HL-60 (cell line): ENCODE results near the gene ERC2.

Experiments
- DNase-seq, 2 experiments: peaks; one replicate each; pipeline ENCODE4 v3.0.0-alpha.2; 2010 to 2020; ENCODE audit warnings: low read depth in 1 of 2, low spot score in 1 of 2
- H3K27ac ChIP-seq: fragments of 250-450 bp; sonication (Bioruptor Pico); replicated peaks from 2 replicates; pipeline ENCODE4 v1.5.1; 2020; ENCODE audit warnings: mild to moderate bottlenecking, moderate library complexity
- H3K27me3 ChIP-seq: fragments of 250-450 bp; sonication (Bioruptor Pico); 2 replicates; pipeline ENCODE4 v1.5.1; 2021; ENCODE audit warnings: mild to moderate bottlenecking, moderate library complexity; ENCODE audit not compliant: insufficient read depth, poor library complexity, severe bottlenecking
- H3K4me3 ChIP-seq: replicated peaks from 2 replicates; pipeline ENCODE4 v1.5.1; 2011; ENCODE audit warnings: mild to moderate bottlenecking, control low read depth, low read length; ENCODE audit not compliant: insufficient read depth
- CTCF ChIP-seq: IDR thresholded peaks from one replicate; pipeline ENCODE4 v1.5.1; 2011; ENCODE audit warnings: low read length, control low read depth, inconsistent platforms; ENCODE audit not compliant: insufficient read depth
- GABPA ChIP-seq: IDR thresholded peaks from 2 replicates; pipeline ENCODE4 v1.6.1; 2012; ENCODE audit warnings: low read depth
- POLR2AphosphoS5 ChIP-seq: IDR thresholded peaks from 2 replicates; pipeline ENCODE4 v1.6.1; 2012; ENCODE audit warnings: low read depth
- REST ChIP-seq: IDR thresholded peaks from 2 replicates; pipeline ENCODE4 v1.6.1; 2012; ENCODE audit warnings: low read depth; ENCODE audit not compliant: insufficient replicate concordance
- SPI1 ChIP-seq: IDR thresholded peaks from 2 replicates; pipeline ENCODE4 v1.6.1; 2012; ENCODE audit warnings: low read depth, mild to moderate bottlenecking, borderline replicate concordance

ERC2 gene

GRCh38 chr3:55646121-55646520 lies 822.1 kb downstream of the ERC2 start:
- no peak overlapping the region for H3K27ac ChIP-seq
- H3K4me3 ChIP-seq, result no peak overlapping the region
- TF ChIP-seq REST (no peak), POLR2AphosphoS5 (no peak), CTCF (no peak), GABPA (no peak), SPI1 (no peak)
- peaks cover 2% of the 10 kb centered on the region for H3K27me3 ChIP-seq
- DNase-seq, result no peak

GRCh38 chr3:55645422-55645821 lies 822.8 kb downstream of the ERC2 start:
- H3K27me3 ChIP-seq, result peaks cover 2% of the 10 kb centered on the region
- no peak overlapping the region for H3K4me3 ChIP-seq
- no peak for TF ChIP-seq GABPA
- no peak for TF ChIP-seq SPI1
- no peak for TF ChIP-seq REST
- no peak for TF ChIP-seq CTCF
- no peak for TF ChIP-seq POLR2AphosphoS5
- DNase-seq, result no peak
- no peak overlapping the region for H3K27ac ChIP-seq

- Histone ChIP-seq H3K27ac (no peak overlapping the region), H3K4me3 (no peak overlapping the region), H3K27me3 (peaks cover 2% of the 10 kb centered on the region)
- TF ChIP-seq CTCF, result no peak
- DNase-seq, result no peak
These were observed 825.0 kb downstream of the ERC2 start for GRCh38 chr3:55643283-55643682.

- TF ChIP-seq CTCF (no peak), REST (no peak), POLR2AphosphoS5 (no peak), SPI1 (no peak), GABPA (no peak)
- no peak for DNase-seq
- Histone ChIP-seq H3K4me3 (no peak overlapping the region), H3K27ac (no peak overlapping the region), H3K27me3 (peaks cover 2% of the 10 kb centered on the region)
These were observed 826.3 kb downstream of the ERC2 start for GRCh38 chr3:55641964-55642363.
